Liver (tissue), 3 donors: Measurements from ENCODE around the gene CHST6.

Experiments used
- ATF3 ChIP-seq: IDR thresholded peaks from 2 replicates; pipeline ENCODE4 v1.6.1; 2016; ENCODE audit warnings: antibody characterized with exemption
- EGR1 ChIP-seq, 2 donors: IDR thresholded peaks; 2 replicates each; pipeline ENCODE4 v1.6.1; 2016 to 2018; ENCODE audit warnings: antibody characterized with exemption in 2 of 2, low read depth in 2 of 2
- FOXA1 ChIP-seq: IDR thresholded peaks from 2 replicates; pipeline ENCODE4 v1.6.1; 2016; ENCODE audit warnings: antibody characterized with exemption
- GABPA ChIP-seq, 2 donors: IDR thresholded peaks in 1 of 2; conservative IDR thresholded peaks in 1 of 2; 2 replicates each; pipeline ENCODE4 v1.6.1; 2016; ENCODE audit warnings: antibody characterized with exemption in 2 of 2, mild to moderate bottlenecking in 1 of 2, moderate library complexity in 1 of 2
- JUND ChIP-seq, 2 donors: IDR thresholded peaks; 2 replicates each; pipeline ENCODE4 v1.6.1; 2016; ENCODE audit warnings: antibody characterized with exemption in 2 of 2
- MAX ChIP-seq: IDR thresholded peaks from 2 replicates; pipeline ENCODE4 v1.6.1; 2016; ENCODE audit warnings: antibody characterized with exemption
- RAD21 ChIP-seq, 2 donors: IDR thresholded peaks; 2 replicates each; pipeline ENCODE4 v1.6.1; 2016; ENCODE audit warnings: antibody characterized with exemption in 2 of 2, mild to moderate bottlenecking in 2 of 2
- SP1 ChIP-seq: IDR thresholded peaks from 2 replicates; pipeline ENCODE4 v1.6.1; 2018; ENCODE audit warnings: antibody characterized with exemption, mild to moderate bottlenecking
- TAF1 ChIP-seq: conservative IDR thresholded peaks from 2 replicates; pipeline ENCODE4 v1.6.1; 2016; ENCODE audit warnings: antibody characterized with exemption, mild to moderate bottlenecking
- YY1 ChIP-seq: IDR thresholded peaks from 2 replicates; pipeline ENCODE4 v1.6.1; 2016; ENCODE audit warnings: antibody characterized with exemption, mild to moderate bottlenecking
- TF ChIP-seq, protein P1 (sequence below): fragments of 150-350 bp; IDR thresholded peaks from 2 replicates; pipeline ENCODE4 v1.5.1; 2017; ENCODE audit warnings: improper control_type of control experiment, low read depth, low read length; ENCODE audit not compliant: missing input control
- TF ChIP-seq, protein P2 (sequence below): IDR thresholded peaks from 2 replicates; pipeline ENCODE4 v1.6.1; 2016; ENCODE audit warnings: antibody characterized with exemption, mild to moderate bottlenecking
- TF ChIP-seq, protein P3 (sequence below): IDR thresholded peaks from 2 replicates; pipeline ENCODE4 v1.6.1; 2016; ENCODE audit warnings: antibody characterized with exemption
- donor health status: healthy.
- donor health status: healthy.

DNA sequence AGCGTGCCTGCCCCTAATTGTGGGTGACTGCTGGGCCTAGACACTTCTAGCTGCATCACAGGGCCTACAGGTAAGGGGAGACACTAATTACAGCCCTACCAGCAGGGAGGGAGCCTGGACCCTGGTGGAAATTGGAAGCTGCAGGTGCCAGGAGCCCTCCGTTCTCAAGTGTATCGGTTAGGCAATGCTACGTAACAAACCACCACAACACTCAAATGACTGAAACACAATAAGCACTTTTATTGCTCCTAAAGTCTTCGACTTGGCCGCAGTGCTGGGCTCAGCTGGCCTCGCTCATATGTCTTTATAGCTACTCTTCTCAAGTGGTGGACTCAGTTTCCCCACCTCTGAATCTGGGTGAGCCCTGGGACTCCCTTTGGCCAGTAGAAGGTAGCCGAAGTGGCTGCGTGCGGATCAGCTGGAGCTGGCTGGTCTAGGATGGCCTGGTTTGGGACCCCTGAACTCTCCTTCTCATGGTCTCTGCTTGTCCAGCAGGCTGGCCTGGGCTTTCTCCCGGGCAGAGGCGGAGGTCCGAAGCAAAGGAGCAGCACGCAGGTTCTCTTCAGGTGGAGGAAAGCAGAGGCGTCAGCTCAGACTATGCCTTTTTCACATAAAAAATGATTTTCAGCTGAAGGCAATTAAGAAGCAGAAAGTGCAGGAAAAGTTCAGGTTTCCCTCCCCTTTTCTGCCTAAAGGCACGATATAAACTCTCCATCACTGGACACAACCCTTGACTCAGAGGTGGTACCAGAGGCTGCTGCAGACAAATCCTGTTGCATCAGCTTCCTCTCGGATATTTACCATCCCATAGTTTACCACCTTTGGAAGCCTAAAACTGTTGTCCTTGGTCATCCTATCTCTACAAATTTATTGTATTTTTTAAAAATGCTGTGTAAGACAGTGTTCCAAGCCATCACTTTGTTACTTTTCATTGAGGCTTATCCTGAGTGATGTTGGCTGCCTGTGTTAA, 22.0 kb downstream of the CHST6 start:
- TF ChIP-seq, protein P1, sequence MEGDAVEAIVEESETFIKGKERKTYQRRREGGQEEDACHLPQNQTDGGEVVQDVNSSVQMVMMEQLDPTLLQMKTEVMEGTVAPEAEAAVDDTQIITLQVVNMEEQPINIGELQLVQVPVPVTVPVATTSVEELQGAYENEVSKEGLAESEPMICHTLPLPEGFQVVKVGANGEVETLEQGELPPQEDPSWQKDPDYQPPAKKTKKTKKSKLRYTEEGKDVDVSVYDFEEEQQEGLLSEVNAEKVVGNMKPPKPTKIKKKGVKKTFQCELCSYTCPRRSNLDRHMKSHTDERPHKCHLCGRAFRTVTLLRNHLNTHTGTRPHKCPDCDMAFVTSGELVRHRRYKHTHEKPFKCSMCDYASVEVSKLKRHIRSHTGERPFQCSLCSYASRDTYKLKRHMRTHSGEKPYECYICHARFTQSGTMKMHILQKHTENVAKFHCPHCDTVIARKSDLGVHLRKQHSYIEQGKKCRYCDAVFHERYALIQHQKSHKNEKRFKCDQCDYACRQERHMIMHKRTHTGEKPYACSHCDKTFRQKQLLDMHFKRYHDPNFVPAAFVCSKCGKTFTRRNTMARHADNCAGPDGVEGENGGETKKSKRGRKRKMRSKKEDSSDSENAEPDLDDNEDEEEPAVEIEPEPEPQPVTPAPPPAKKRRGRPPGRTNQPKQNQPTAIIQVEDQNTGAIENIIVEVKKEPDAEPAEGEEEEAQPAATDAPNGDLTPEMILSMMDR: no peak
- no peak for TF ChIP-seq ATF3
- TF ChIP-seq RAD21 (IDR thresholded peaks at IDR 0.05): no peak
- no peak for TF ChIP-seq JUND (IDR thresholded peaks at IDR 0.05)
- no peak for TF ChIP-seq EGR1 (IDR thresholded peaks at IDR 0.05; ENCODE audit: low read depth in 2 of 2)
- TF ChIP-seq MAX: no peak
- no peak for TF ChIP-seq TAF1
- TF ChIP-seq, protein P2, sequence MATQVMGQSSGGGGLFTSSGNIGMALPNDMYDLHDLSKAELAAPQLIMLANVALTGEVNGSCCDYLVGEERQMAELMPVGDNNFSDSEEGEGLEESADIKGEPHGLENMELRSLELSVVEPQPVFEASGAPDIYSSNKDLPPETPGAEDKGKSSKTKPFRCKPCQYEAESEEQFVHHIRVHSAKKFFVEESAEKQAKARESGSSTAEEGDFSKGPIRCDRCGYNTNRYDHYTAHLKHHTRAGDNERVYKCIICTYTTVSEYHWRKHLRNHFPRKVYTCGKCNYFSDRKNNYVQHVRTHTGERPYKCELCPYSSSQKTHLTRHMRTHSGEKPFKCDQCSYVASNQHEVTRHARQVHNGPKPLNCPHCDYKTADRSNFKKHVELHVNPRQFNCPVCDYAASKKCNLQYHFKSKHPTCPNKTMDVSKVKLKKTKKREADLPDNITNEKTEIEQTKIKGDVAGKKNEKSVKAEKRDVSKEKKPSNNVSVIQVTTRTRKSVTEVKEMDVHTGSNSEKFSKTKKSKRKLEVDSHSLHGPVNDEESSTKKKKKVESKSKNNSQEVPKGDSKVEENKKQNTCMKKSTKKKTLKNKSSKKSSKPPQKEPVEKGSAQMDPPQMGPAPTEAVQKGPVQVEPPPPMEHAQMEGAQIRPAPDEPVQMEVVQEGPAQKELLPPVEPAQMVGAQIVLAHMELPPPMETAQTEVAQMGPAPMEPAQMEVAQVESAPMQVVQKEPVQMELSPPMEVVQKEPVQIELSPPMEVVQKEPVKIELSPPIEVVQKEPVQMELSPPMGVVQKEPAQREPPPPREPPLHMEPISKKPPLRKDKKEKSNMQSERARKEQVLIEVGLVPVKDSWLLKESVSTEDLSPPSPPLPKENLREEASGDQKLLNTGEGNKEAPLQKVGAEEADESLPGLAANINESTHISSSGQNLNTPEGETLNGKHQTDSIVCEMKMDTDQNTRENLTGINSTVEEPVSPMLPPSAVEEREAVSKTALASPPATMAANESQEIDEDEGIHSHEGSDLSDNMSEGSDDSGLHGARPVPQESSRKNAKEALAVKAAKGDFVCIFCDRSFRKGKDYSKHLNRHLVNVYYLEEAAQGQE: no peak
- TF ChIP-seq FOXA1: no peak
- no peak for TF ChIP-seq GABPA (IDR thresholded peaks at IDR 0.05 in 1 of 2, conservative IDR thresholded peaks at IDR 0.05 in 1 of 2)
- no peak for TF ChIP-seq SP1
- TF ChIP-seq, protein P3, sequence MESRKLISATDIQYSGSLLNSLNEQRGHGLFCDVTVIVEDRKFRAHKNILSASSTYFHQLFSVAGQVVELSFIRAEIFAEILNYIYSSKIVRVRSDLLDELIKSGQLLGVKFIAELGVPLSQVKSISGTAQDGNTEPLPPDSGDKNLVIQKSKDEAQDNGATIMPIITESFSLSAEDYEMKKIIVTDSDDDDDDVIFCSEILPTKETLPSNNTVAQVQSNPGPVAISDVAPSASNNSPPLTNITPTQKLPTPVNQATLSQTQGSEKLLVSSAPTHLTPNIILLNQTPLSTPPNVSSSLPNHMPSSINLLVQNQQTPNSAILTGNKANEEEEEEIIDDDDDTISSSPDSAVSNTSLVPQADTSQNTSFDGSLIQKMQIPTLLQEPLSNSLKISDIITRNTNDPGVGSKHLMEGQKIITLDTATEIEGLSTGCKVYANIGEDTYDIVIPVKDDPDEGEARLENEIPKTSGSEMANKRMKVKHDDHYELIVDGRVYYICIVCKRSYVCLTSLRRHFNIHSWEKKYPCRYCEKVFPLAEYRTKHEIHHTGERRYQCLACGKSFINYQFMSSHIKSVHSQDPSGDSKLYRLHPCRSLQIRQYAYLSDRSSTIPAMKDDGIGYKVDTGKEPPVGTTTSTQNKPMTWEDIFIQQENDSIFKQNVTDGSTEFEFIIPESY: no peak
- no peak for TF ChIP-seq YY1
